Activated T-helper 1 cell treated with anti-CD3 and anti-CD28 coated beads, Interleukin-2, amount 50 U/mL, for 16 hours (primary cell): ENCODE measurements around the gene SOD3.

Source experiments
- DNase-seq, 2 donors: peaks; one replicate each; pipeline ENCODE4 v3.0.0-alpha.2; 2020; ENCODE audit warnings: low read depth in 1 of 2, low spot score in 1 of 2

The SOD3 gene

DNA sequence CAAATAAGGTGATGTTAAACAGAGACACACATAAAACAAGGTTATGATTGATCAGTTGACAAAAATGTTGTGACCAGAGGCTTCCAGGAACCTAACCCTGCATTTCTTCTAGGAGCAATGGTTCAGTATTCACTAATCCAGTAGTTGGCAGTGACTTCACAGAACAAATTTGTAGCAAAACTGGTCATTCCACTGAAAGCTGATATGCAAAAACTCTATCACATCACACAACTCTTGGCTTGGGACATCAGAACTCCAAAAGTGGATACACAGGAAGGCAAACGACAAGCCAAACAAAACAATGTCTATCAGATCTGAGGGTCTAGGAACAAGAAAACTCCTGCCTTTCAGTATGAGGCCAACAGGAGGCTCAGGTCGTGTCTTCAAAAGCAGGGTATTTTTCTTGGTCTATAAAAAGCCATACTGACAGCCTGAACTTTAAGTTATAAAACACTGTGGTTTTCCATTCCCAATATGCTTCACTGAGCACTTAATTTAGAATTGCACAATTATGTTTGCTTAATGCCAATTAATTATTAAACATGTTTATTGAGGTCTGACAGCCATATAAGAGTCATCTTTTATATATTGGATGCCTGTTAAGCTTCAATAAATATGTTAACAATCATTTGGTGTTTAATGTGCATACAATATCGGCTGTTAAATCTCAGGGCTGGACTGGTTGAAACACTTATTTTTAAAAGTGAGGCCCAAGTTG is 45.6 kb downstream of the SOD3 start:
- DNase-seq: no peak

DNA sequence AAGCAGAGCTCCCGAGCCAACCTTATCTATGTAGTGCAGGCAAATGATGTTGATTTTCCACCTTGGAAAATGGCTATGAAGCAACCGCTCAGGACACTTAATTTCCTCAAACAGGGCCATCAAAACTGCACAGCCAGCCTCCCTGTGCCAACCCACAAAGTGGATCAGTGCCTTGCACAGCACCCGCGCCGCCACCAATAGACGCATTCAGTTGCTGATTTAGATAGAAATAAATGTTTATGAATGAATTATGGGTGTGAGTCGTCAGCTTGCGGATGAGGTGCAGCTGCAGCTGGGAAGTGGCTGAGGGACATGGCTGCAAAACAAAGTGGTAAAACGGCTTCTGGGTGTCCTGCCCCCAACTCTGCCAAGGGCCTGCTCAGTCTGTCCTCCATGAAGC is 47.0 kb downstream of the SOD3 start:
- DNase-seq: no peak

DNA sequence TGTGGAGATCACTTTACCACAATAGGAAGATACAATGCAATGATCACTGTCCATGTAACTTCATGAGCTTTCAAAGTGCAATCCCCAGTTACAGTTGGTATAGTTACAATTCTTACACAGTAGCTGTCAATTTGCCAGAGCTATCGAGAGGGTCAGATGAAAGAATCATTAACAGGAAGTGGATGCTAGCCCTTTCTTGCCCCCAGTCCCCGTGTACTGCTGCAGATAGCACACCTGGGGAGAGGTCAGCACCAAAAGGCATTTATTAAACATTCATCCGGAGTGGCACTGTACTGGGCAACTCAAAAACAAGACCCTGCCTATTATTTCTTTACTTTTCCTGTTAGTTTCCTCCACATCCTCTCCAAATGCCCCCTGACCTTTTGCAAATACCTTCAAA is 47.7 kb downstream of the SOD3 start:
- DNase-seq: no peak

DNA sequence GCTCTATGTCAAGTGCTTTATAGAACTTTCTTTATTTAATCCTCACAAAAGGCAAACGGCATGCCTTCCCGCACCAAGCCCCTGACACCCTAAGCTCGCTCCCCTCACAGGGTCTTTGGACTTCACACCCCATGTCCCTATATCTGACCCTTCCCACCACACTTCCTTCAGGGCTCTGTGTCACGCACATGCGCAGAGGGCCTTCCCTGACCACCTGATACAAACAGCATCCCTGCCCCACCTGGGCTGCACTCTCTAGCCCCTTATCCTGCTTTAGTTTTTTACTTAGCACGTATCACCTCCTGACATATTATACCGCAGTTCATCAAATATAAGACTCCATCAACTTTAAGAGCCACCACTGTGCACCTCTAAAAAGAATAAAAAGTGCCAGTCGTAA is 49.8 kb downstream of the SOD3 start:
- no peak for DNase-seq

DNA sequence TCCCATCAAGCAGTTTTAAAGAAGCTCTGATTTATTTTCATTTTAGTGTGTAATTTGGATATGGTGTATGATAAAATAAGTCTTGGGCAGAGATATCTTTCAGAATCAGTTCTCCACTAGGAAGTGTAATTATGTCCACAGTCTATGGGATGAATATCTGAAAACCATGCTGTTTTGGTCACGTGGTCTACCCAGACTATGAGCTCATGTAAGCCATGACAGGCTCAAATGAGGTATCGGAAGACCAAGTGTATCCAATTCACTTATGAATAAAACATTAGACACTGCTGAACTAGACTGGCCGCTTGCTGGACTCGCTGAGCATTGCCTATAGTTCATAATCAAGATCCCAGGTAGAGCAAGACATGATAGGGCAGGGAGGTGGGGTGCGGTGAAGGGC is 50.5 kb downstream of the SOD3 start:
- DNase-seq: no peak

DNA sequence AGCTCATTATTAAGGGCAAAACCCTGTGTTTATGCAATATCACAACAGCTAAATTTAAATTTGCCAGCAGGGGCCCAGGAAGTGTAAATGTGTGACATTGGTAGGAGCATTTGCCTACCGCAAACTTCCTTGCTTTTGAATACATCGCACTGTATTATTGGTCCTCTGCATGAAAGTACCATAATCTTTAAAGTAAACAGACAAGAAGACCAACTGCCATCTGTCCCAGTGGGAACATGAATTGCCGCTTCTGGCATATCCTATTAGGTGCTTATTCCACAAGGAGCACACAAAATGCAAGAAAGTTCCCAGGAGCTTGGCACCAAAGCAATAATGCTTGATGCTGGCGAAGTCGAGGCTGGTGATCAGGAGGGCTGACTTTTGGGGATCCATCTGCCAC is 51.3 kb downstream of the SOD3 start:
- DNase-seq: no peak

DNA sequence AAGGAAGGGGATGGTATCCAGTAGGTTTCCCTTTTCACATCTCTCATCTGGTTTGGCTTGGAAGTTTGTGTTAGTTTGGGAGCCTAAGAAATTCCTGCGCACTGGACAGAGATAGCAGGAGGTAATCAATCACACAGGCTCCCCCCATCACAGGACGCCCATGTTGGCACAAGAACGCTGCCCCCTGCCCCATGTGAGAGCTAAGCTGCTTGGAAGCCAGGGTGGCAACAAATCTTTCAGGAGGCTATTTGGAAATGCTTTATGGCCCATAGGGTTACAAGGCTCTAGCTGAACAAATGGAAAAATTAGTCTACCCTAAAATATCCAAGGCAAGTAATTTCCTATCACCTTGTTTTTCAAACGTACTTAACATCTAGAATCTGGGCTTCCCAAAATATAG is 54.0 kb downstream of the SOD3 start:
- no peak for DNase-seq

DNA sequence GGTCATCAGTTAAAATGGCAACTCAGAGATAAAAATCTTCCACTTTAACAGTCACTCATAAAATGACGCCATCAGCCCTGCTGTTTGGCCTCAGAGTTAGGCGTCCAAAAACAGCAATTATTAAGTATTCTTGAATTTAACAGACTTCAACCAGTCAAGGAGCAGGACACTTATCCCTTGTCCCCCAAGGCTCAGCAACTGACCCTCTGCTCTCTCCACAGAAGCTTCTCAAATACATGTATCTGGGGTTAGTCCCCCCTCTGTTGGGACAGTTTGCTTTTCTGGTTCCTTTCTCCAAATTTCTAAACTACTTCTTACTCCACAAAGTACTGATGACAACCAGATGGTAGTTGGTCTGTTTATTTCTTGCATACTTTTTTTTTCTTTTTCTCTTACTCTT is 54.4 kb downstream of the SOD3 start:
- no peak for DNase-seq
